Hypothalamus (tissue), 51 donors: Measurements from ENCODE around the gene ZNF433.
"Not testable (repeated sequence)": the region's sequence is repeated elsewhere in the genome, so short reads cannot be mapped to it uniquely, and the experiment has no call there.

ENCODE experiments used
- DNase-seq, 51 donors: peaks; one replicate each; lab custom pipeline; 2025; lab: John Stamatoyannopoulos, UW

The ZNF433 gene

GRCh38 chr19:11991921-11992320 lies 43.6 kb downstream of the ZNF433 start:
- DNase-seq = not testable (repeated sequence)

- DNase-seq = no peak
These were observed 46.4 kb downstream of the ZNF433 start for GRCh38 chr19:11989112-11989456.

- DNase-seq = peak; percentile 18 to 96 (median 82)
These were observed 47.8 kb downstream of the ZNF433 start for GRCh38 chr19:11987405-11988281.

- no peak for DNase-seq
These were observed 48.7 kb downstream of the ZNF433 start for GRCh38 chr19:11986754-11987153.

- no peak for DNase-seq
These were observed 50.5 kb downstream of the ZNF433 start for GRCh38 chr19:11984986-11985385.

GRCh38 chr19:11982526-11982925 lies 53.0 kb downstream of the ZNF433 start:
- peak in 1 of 51 donors; percentile 1 for DNase-seq

GRCh38 chr19:11979527-11979926 lies 56.0 kb downstream of the ZNF433 start:
- no peak for DNase-seq

GRCh38 chr19:11978492-11979100 lies 56.9 kb downstream of the ZNF433 start:
- no peak for DNase-seq

- no peak for DNase-seq
These were observed 62.3 kb downstream of the ZNF433 start for GRCh38 chr19:11973019-11973810.

GRCh38 chr19:11971041-11971440 lies 64.4 kb downstream of the ZNF433 start:
- peak in 1 of 51 donors; percentile 1 for DNase-seq

- DNase-seq = no peak
These were observed 65.3 kb downstream of the ZNF433 start for GRCh38 chr19:11970174-11970573.

- peak; percentile 49 to 95 (median 84) for DNase-seq
These were observed 70.4 kb downstream of the ZNF433 start, which contains the start of gene ZNF763 for GRCh38 chr19:11964858-11965645. ZNF763 (plus strand) TSS chr19:11965040; CDS start chr19:11965209, 169 bp downstream.
